OCI-LY3 (cell line): ENCODE measurements around the gene INTS6L.
A peak's percentile ranks its signal among the peaks of the same experiment; 100 is the strongest.

Source experiments
- CTCF ChIP-seq: fragments of 200-600, 300-600 bp; sonication (generic); IDR thresholded peaks from 2 replicates; pipeline ENCODE4 v1.5.1; 2014; ENCODE audit warnings: antibody characterized with exemption, low read length, low read depth
- EZH2phosphoT487 ChIP-seq: fragments of 200-600 bp; shearing (Covaris generic); IDR thresholded peaks from 2 replicates; pipeline ENCODE4 v1.6.1; 2018; ENCODE audit warnings: antibody characterized with exemption, mixed run types, low read depth

- TF ChIP-seq CTCF: peak; percentile 67
- TF ChIP-seq EZH2phosphoT487: no peak
These were observed 76.0 kb downstream of the INTS6L start for GRCh38 chrX:135596495-135596894.
